OCI-LY3 (cell line): ENCODE results near the gene PEAK1.

Experiments used
- H2AFZ ChIP-seq: fragments of 200-600, 300-600 bp; shearing (Covaris generic); 2 replicates; pipeline ENCODE4 v1.6.0; 2014; ENCODE audit warnings: antibody characterized with exemption, low read depth, low read length
- H3K27ac ChIP-seq: fragments of 200-600, 300-600 bp; sonication (generic); 2 replicates; pipeline ENCODE4 v1.5.1; 2014; ENCODE audit warnings: mild to moderate bottlenecking, low read length, moderate library complexity, mixed read lengths
- H3K27me3 ChIP-seq: fragments of 200-600, 300-600 bp; sonication (generic); 2 replicates; pipeline ENCODE4 v1.6.1; 2014; ENCODE audit warnings: low read depth, low read length, mixed read lengths
- H3K36me3 ChIP-seq: fragments of 200-600, 300-600 bp; sonication (generic); replicated peaks from 2 replicates; pipeline ENCODE3; 2014; ENCODE audit warnings: low read depth, low read length, mixed read lengths
- H3K4me1 ChIP-seq: fragments of 300-600, 200-600 bp; sonication (generic); 2 replicates; pipeline ENCODE4 v1.6.1; 2014; ENCODE audit warnings: low read length, mixed read lengths
- H3K4me2 ChIP-seq: fragments of 200-600, 300-600 bp; sonication (generic); 2 replicates; pipeline ENCODE4 v1.6.1; 2014; ENCODE audit warnings: low read length, mixed read lengths
- H3K4me3 ChIP-seq: fragments of 300-600, 200-600 bp; sonication (generic); 2 replicates; pipeline ENCODE4 v1.5.1; 2014; ENCODE audit warnings: antibody characterized with exemption, mild to moderate bottlenecking, low read length, moderate library complexity
- H3K79me2 ChIP-seq: fragments of 300-600, 200-600 bp; shearing (Covaris generic); 2 replicates; pipeline ENCODE4 v1.6.1; 2014; ENCODE audit warnings: mild to moderate bottlenecking, low read length, mixed read lengths
- H3K9ac ChIP-seq: fragments of 300-600, 200-600 bp; shearing (Covaris generic); 2 replicates; pipeline ENCODE4 v1.6.0; 2014; ENCODE audit warnings: mild to moderate bottlenecking, low read length, moderate library complexity
- H3K9me3 ChIP-seq: fragments of 200-600, 300-600 bp; shearing (Covaris generic); 2 replicates; pipeline ENCODE4 v1.6.1; 2014; ENCODE audit warnings: low read length, mixed read lengths; ENCODE audit not compliant: insufficient read depth
- H4K20me1 ChIP-seq: fragments of 200-600, 300-600 bp; sonication (generic); 2 replicates; pipeline ENCODE4 v1.6.1; 2016; ENCODE audit warnings: low read length, mixed read lengths; ENCODE audit not compliant: insufficient read depth
- CTCF ChIP-seq: fragments of 200-600, 300-600 bp; sonication (generic); IDR thresholded peaks from 2 replicates; pipeline ENCODE4 v1.5.1; 2014; ENCODE audit warnings: antibody characterized with exemption, low read length, low read depth
- EZH2phosphoT487 ChIP-seq: fragments of 200-600 bp; shearing (Covaris generic); IDR thresholded peaks from 2 replicates; pipeline ENCODE4 v1.6.1; 2018; ENCODE audit warnings: antibody characterized with exemption, mixed run types, low read depth

The PEAK1 gene

GRCh38 chr15:77266708-77267386 lies 153.1 kb downstream of the PEAK1 start:
- no peak overlapping the region for H3K27ac ChIP-seq
- no peak for TF ChIP-seq CTCF
- TF ChIP-seq EZH2phosphoT487: no peak
- H4K20me1 ChIP-seq: no peaks in the 10 kb centered on the region
- H3K4me3 ChIP-seq: no peak overlapping the region
- H2AFZ ChIP-seq: no peak overlapping the region
- no peaks in the 10 kb centered on the region for H3K4me1 ChIP-seq
- peaks cover 3% of the 10 kb centered on the region for H3K36me3 ChIP-seq
- H3K27me3 ChIP-seq: no peaks in the 10 kb centered on the region
- H3K79me2 ChIP-seq: no peaks in the 10 kb centered on the region
- H3K9me3 ChIP-seq: no peaks in the 10 kb centered on the region
- H3K9ac ChIP-seq: no peak overlapping the region
- no peak overlapping the region for H3K4me2 ChIP-seq

GRCh38 chr15:77255385-77255784 lies 164.5 kb downstream of the PEAK1 start:
- H3K79me2 ChIP-seq: no peaks in the 10 kb centered on the region
- H4K20me1 ChIP-seq: no peaks in the 10 kb centered on the region
- H3K9ac ChIP-seq: no peak overlapping the region
- H3K36me3 ChIP-seq: no peaks in the 10 kb centered on the region
- TF ChIP-seq CTCF: no peak
- no peak for TF ChIP-seq EZH2phosphoT487
- no peak overlapping the region for H3K4me3 ChIP-seq
- H3K27me3 ChIP-seq: no peaks in the 10 kb centered on the region
- no peaks in the 10 kb centered on the region for H3K9me3 ChIP-seq
- no peak overlapping the region for H3K27ac ChIP-seq
- H3K4me2 ChIP-seq: no peak overlapping the region
- H3K4me1 ChIP-seq: no peaks in the 10 kb centered on the region
- H2AFZ ChIP-seq: no peak overlapping the region

- Histone ChIP-seq H3K9me3 (no peaks in the 10 kb centered on the region), H2AFZ (no peak overlapping the region), H3K4me3 (no peak overlapping the region), H3K27ac (no peak overlapping the region), H3K4me2 (no peak overlapping the region), H3K79me2 (no peaks in the 10 kb centered on the region), H3K27me3 (no peaks in the 10 kb centered on the region), H4K20me1 (no peaks in the 10 kb centered on the region), H3K4me1 (no peaks in the 10 kb centered on the region), H3K36me3 (no peaks in the 10 kb centered on the region), H3K9ac (no peak overlapping the region)
- no peak for TF ChIP-seq EZH2phosphoT487
- TF ChIP-seq CTCF: no peak
Observed at GRCh38 chr15:77251662-77252061, 168.2 kb downstream of the PEAK1 start.

- Histone ChIP-seq H3K4me2 (no peak overlapping the region), H2AFZ (no peak overlapping the region), H3K27me3 (no peaks in the 10 kb centered on the region), H3K36me3 (peaks cover 2% of the 10 kb centered on the region), H3K79me2 (no peaks in the 10 kb centered on the region), H3K9me3 (no peaks in the 10 kb centered on the region), H3K4me1 (peaks cover 7% of the 10 kb centered on the region; the same call in 1 of the 2 replicates), H3K27ac (no peak overlapping the region), H3K9ac (no peak overlapping the region), H4K20me1 (no peaks in the 10 kb centered on the region), H3K4me3 (no peak overlapping the region)
- TF ChIP-seq EZH2phosphoT487: no peak
- no peak for TF ChIP-seq CTCF
Observed at GRCh38 chr15:77247116-77247515, 172.8 kb downstream of the PEAK1 start.
